HFF-Myc (cell line): ENCODE data around the gene JAZF1.

Source experiments
- DNase-seq: peaks from one replicate; pipeline ENCODE4 v3.0.0-alpha.2; 2011; ENCODE audit warnings: low read depth; ENCODE audit errors: extremely low read depth
- H3K4me3 ChIP-seq: replicated peaks from 2 replicates; pipeline ENCODE4 v1.5.1; 2011; ENCODE audit warnings: low read depth, mild to moderate bottlenecking, control low read depth, low read length
- TF ChIP-seq, protein P1 (sequence below): IDR thresholded peaks from 2 replicates; pipeline ENCODE4 v1.5.1; 2012; ENCODE audit warnings: mild to moderate bottlenecking, low read depth, low read length, control low read depth; ENCODE audit errors: missing control alignments

JAZF1 gene

DNA sequence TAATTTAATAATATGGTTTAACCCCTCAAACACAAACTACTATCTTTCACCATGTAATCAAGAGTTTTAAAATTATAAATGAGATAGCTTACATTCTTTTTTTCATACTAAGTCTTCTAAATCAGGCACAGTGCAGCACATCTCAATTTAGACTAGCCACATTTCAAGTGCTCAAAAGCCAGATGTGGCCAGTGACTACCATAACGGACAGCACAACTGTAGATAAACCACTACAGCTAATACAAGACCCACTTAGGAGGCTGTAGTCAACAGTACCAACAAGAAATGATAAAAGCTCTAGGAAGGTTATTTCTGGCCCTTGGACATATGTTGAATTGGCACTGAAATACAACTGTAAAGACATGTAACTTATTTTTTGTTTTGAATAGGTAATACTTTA, 65.3 kb downstream of the JAZF1 start:
- H3K4me3 ChIP-seq: no peak overlapping the region
- DNase-seq: no peak
- TF ChIP-seq, protein P1, sequence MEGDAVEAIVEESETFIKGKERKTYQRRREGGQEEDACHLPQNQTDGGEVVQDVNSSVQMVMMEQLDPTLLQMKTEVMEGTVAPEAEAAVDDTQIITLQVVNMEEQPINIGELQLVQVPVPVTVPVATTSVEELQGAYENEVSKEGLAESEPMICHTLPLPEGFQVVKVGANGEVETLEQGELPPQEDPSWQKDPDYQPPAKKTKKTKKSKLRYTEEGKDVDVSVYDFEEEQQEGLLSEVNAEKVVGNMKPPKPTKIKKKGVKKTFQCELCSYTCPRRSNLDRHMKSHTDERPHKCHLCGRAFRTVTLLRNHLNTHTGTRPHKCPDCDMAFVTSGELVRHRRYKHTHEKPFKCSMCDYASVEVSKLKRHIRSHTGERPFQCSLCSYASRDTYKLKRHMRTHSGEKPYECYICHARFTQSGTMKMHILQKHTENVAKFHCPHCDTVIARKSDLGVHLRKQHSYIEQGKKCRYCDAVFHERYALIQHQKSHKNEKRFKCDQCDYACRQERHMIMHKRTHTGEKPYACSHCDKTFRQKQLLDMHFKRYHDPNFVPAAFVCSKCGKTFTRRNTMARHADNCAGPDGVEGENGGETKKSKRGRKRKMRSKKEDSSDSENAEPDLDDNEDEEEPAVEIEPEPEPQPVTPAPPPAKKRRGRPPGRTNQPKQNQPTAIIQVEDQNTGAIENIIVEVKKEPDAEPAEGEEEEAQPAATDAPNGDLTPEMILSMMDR: no peak

DNA sequence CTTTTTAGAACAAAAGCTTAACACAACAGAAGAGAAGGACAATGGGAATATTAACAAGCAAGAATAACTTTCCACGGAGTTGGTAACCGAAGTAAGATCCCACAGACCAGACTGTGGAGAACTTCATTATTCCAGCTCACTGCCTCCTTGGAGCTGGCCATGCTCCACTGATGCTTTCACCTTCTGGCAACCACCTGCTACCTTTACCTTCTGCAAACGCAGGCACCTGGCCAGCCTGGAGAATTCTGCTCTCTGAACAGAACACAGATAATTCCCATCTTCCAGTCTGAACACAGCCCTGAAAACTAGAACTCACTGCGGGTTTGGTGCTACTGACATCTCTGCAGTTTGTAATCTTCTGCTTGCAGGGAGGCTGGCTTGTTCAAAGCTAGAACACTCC, 66.5 kb downstream of the JAZF1 start:
- TF ChIP-seq, protein P1: no peak
- DNase-seq: no peak
- no peak overlapping the region for H3K4me3 ChIP-seq

DNA sequence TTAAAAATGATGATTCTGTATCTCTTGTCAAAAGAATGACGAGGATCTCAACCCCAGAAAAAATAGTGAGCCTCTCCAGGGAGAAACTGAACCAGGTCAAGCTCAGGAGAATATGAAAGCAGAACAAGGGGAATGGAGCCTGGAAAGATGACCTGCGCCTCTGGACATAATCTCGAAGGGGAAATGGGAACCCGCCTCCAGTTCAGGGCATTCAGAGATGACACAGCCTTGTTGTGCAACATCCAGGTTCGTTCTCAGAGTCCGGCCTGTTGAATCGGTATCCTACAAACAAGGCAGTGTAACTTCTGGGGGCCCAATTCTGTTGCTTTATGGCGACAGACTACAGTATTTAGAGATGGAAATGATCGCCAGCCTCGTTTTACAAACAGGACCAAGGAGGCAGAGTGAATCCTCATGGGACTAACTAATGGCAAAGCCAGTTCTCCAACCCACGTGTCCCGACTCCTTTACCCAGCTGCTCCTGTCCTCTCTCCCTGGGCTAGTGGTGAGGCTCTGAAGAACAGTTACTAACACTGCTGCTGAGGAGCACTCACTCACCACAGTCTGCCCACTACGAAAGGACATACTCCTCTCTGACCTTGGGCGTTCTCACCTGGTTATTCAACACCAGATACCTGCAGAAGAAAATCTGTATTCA, 67.6 kb downstream of the JAZF1 start:
- TF ChIP-seq, protein P1: no peak
- no peak for DNase-seq
- no peak overlapping the region for H3K4me3 ChIP-seq

DNA sequence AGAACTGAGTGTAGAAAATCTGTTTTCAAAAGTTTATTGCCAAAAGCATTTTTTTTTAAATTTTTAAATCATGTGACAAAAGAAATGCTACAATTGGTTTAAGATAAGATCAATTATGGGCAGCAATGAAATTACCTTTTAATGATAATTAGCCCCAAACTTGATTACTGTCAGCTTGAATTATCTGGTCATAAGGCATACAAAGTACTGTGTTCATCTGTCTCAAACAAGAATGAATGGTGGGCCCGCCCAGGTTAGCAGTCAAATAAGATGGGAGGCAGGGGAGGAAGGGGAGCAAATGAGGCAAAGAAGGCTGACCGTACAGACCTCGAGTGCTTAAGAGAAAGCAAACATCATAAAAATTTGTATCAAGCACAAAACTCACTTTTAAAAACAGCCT, 68.1 kb downstream of the JAZF1 start:
- TF ChIP-seq, protein P1: no peak
- H3K4me3 ChIP-seq: no peak overlapping the region
- DNase-seq: no peak

DNA sequence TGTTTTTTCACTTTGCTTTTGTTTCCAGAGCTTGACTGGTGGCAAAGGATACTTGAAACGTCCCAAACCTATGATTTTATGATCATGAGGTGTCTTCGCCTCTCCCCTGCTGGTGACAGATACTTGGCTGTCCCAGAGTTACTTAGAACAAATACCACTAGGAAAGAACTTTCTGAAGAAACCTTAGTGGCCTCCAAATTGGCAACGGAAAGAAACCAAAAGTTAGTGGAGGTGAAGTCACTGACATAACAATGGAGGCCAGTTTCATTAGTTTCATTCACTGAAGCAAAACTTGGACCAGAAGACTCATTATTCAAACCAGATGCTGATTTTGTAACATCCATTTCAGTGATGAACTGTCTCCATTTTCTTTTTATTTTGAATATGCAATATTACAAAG, 68.6 kb downstream of the JAZF1 start:
- H3K4me3 ChIP-seq: no peak overlapping the region
- DNase-seq: no peak
- TF ChIP-seq, protein P1: no peak

- TF ChIP-seq, protein P1: no peak
- DNase-seq: no peak
- H3K4me3 ChIP-seq: no peak overlapping the region
Measured at GRCh38 chr7:28110427-28111012, 70.1 kb downstream of the JAZF1 start.

- TF ChIP-seq, protein P1: no peak
- no peak for DNase-seq
- no peak overlapping the region for H3K4me3 ChIP-seq
Measured at GRCh38 chr7:28108747-28109146, 71.8 kb downstream of the JAZF1 start.
